ENCODE data around the gene VSX1.

VSX1 gene

GRCh38 chr20:25081730-25082497, at the start of gene VSX1:
VSX1 (minus strand) TSS chr20:25082141; CDS start chr20:25082096, 45 bp downstream.
- DNase-seq, result no peak

- DNase-seq, result no peak
Measured at GRCh38 chr20:25129908-25130307, 48.0 kb upstream of the VSX1 start.

- DNase-seq, result no peak
Measured at GRCh38 chr20:25129428-25129827, 47.5 kb upstream of the VSX1 start.

GRCh38 chr20:25128649-25129048, 46.7 kb upstream of the VSX1 start:
- no peak for DNase-seq

- no peak for DNase-seq
Measured at GRCh38 chr20:25127761-25128537, 46.0 kb upstream of the VSX1 start.

- DNase-seq, result no peak
Measured at GRCh38 chr20:25126204-25127029, 44.5 kb upstream of the VSX1 start.

- DNase-seq, result no peak
Measured at GRCh38 chr20:25125636-25126035, 43.7 kb upstream of the VSX1 start.

- DNase-seq, result no peak
Measured at GRCh38 chr20:25120920-25121319, 39.0 kb upstream of the VSX1 start.

GRCh38 chr20:25120457-25120856, 38.5 kb upstream of the VSX1 start:
- no peak for DNase-seq

GRCh38 chr20:25118529-25118928, 36.6 kb upstream of the VSX1 start:
- DNase-seq, result no peak

- DNase-seq, result no peak
Measured at GRCh38 chr20:25117990-25118389, 36.0 kb upstream of the VSX1 start.

- no peak for DNase-seq
Measured at GRCh38 chr20:25116739-25117458, 35.0 kb upstream of the VSX1 start.

GRCh38 chr20:25103526-25103925, 21.6 kb upstream of the VSX1 start:
- no peak for DNase-seq

- DNase-seq, result no peak
Measured at GRCh38 chr20:25100914-25101313, 19.0 kb upstream of the VSX1 start.

- no peak for DNase-seq
Measured at GRCh38 chr20:25099601-25100140, 17.7 kb upstream of the VSX1 start.

GRCh38 chr20:25097498-25097897, 15.6 kb upstream of the VSX1 start:
- DNase-seq, result no peak

- DNase-seq, result no peak
Measured at GRCh38 chr20:25090492-25091429, 8.8 kb upstream of the VSX1 start.

- DNase-seq, result no peak
Measured at GRCh38 chr20:25089662-25090061, 7.7 kb upstream of the VSX1 start.

- DNase-seq, result no peak
Measured at GRCh38 chr20:25089096-25089495, 7.2 kb upstream of the VSX1 start.

GRCh38 chr20:25088267-25088666, 6.3 kb upstream of the VSX1 start:
- no peak for DNase-seq
